Measurements from ENCODE around the gene NDUFA3. TPM values are rescaled to one million over a fixed set of nuclear protein-coding genes. Genes with fewer than 3 reads are reported as not detected.

Gene NDUFA3
- total RNA-seq, 1 donor from 2014 or later = 7.8 TPM

DNA sequence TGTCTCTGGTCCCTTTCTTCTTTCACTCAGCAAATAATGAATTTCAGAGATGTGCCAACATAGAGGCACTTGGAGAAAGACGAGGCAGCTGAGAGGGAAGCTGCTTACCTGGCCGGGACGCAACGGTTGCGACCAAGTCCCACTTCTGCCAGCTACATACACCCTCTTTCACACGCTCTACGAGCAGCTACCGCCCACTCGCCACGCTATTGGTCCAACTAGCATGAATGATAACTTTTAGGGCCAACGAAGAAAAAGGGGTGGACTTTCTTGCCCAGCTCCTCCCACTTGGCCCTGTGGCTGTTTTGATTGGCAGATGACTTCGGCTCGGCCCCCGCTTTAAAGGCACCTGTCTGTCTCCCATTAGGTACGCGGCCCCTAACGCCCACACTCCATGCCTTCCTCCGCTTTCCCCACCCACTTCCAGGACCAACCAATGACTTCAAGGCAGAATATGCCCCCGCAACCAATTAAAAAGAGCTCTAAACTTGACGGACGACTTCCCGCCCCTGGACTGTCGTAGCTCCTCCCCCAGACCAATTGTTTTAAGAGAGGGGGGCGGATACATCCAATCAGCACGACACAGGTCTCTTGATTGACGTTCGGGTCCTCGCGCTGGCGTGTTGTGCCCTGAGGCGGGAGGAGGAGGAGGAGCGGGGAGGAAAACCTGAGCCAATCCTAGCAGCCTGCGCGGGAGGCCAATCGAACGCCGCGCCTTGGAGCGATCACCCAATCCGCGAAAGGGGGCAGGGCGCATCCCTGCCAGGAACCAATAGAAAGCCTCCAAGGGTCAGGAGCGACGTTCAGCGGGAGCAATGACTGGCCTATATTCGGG, 34.4 kb downstream of the NDUFA3 start:
- peak overlapping the region; percentile 78 to 93 (median 88) for H3K4me3 ChIP-seq (ENCODE audit: low read length in 3 of 3)
- peaks cover 33 to 40% (median 38%) of the 10 kb centered on the region in 3 donors for H3K4me1 ChIP-seq (ENCODE audit: control insufficient read depth in 3 of 3, insufficient read depth in 3 of 3, low read length in 3 of 3)
- H3K36me3 ChIP-seq (ENCODE audit: control insufficient read depth in 3 of 3, insufficient read depth in 3 of 3, low read length in 3 of 3) = peaks cover 4 to 18% (median 7%) of the 10 kb centered on the region in 3 donors
- H3K9ac ChIP-seq (ENCODE audit: low read depth in 1 of 3, low read length in 3 of 3) = peak overlapping the region; percentile 54 to 92 (median 62)
- peak overlapping the region; percentile 95 for H3K27ac ChIP-seq (ENCODE audit: low read depth, low read length)
- H3K9me3 ChIP-seq (ENCODE audit: control insufficient read depth in 3 of 3, low read length in 3 of 3) = no peaks in the 10 kb centered on the region
- no peaks in the 10 kb centered on the region for H3K27me3 ChIP-seq (ENCODE audit: control insufficient read depth in 3 of 3, insufficient read depth in 3 of 3, low read length in 3 of 3)

DNA sequence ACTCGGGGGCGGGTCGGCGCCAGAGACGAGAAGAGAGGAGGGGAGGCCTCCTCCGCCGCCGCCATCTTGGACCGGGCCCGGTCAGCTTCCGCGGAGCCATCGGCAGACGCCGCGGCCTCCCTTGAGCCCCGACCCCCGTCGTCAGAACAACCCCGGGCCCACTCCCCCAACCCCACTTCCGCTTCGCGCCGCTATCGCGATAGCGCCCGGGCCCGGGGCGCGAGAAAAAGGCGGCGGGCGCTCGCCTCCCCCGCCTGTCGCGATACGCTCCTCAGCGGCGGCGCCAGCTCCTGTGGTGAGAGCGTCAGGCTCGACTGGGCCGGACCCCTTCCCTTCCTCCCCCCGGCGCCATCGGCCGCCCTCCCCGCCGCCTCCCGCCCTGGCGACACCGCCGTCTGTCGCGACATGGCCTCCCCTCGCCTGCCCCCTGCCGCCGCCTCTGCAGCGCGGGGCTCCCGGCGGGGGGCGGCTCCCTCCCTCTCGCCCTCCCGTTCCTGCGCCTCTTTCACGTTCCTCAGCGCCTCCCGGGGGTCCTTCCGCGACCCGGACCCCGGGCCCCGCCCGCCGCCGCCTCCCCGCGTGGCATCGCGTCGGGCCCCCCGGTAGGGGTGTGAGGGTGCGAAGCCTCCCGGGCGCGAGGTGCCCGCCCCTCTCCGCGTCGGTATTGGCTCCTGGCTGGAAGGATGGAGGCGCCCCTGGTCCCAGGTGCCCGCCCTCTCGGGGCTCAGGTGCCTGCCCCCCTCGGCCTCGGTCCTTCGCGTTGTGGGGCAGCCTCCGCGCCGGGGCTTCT, 35.2 kb downstream of the NDUFA3 start, which contains the start of gene CNOT3:
Gene CNOT3, plus strand, starts transcription at position 64 of the 790 bp plus-strand sequence. CDS start 5,217 bp downstream, outside the sequence.
- H3K36me3 ChIP-seq (ENCODE audit: control insufficient read depth in 3 of 3, insufficient read depth in 3 of 3, low read length in 3 of 3) = peaks cover 8 to 23% (median 14%) of the 10 kb centered on the region in 3 donors
- H3K4me1 ChIP-seq (ENCODE audit: control insufficient read depth in 3 of 3, insufficient read depth in 3 of 3, low read length in 3 of 3) = peaks cover 33 to 40% (median 38%) of the 10 kb centered on the region in 3 donors
- peak within 1 kb of the TSS; percentile 95 for H3K27ac ChIP-seq (ENCODE audit: low read depth, low read length)
- H3K9me3 ChIP-seq (ENCODE audit: control insufficient read depth in 3 of 3, low read length in 3 of 3) = no peaks in the 10 kb centered on the region
- peak within 1 kb of the TSS; percentile 78 to 93 (median 88) for H3K4me3 ChIP-seq (ENCODE audit: low read length in 3 of 3)
- no peaks in the 10 kb centered on the region for H3K27me3 ChIP-seq (ENCODE audit: control insufficient read depth in 3 of 3, insufficient read depth in 3 of 3, low read length in 3 of 3)
- H3K9ac ChIP-seq (ENCODE audit: low read depth in 1 of 3, low read length in 3 of 3) = peak within 1 kb of the TSS; percentile 76 to 93 (median 92)

DNA sequence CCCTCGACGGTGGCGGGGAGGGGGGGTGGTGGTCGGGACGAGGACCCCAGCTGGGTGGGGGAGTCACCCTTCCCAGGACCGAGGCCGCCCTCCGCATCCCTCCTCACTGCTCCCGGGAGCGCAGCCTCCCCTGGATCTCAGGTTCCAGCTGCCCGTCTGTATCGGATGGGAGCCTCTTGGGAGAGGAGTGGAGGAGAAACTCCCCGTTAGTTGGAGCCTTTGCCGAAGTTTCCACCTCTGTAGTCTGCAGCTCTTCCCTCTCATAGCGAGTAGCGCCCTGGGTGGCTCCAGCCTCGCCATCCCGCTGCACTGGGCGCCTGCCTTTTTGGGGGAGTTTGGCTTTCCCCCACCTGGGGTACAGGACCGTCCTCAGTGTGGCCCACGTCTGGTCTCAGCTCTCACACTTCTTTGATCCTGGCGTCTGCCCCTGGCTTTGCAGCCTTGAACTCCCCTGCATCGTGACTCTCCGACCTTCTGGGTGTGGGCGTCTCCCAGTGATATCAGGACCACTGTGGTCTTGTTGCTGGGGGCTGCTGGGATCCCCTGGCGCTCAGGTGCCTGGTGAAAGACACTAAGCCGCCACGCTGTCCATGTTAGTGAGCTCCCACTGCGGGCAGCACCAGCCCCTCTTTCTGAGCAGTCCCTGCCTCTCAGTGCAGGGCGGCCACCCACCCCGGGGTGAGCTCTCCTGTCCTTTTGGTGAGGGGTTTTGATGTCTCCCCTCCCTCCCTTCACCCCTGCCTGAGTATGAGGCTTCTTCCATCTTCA, 36.0 kb downstream of the NDUFA3 start:
- no peaks in the 10 kb centered on the region for H3K27me3 ChIP-seq (ENCODE audit: control insufficient read depth in 3 of 3, insufficient read depth in 3 of 3, low read length in 3 of 3)
- H3K9me3 ChIP-seq (ENCODE audit: control insufficient read depth in 3 of 3, low read length in 3 of 3) = no peaks in the 10 kb centered on the region
- H3K4me3 ChIP-seq (ENCODE audit: low read length in 3 of 3) = peak overlapping the region; percentile 69 to 75 (median 75)
- H3K4me1 ChIP-seq (ENCODE audit: control insufficient read depth in 3 of 3, insufficient read depth in 3 of 3, low read length in 3 of 3) = peaks cover 33 to 40% (median 38%) of the 10 kb centered on the region in 3 donors
- H3K9ac ChIP-seq (ENCODE audit: low read depth in 1 of 3, low read length in 3 of 3) = peak overlapping the region; percentile 27 to 93 (median 92)
- H3K27ac ChIP-seq (ENCODE audit: low read depth, low read length) = peak overlapping the region; percentile 23
- H3K36me3 ChIP-seq (ENCODE audit: control insufficient read depth in 3 of 3, insufficient read depth in 3 of 3, low read length in 3 of 3) = peaks cover 15 to 28% (median 21%) of the 10 kb centered on the region in 3 donors

DNA sequence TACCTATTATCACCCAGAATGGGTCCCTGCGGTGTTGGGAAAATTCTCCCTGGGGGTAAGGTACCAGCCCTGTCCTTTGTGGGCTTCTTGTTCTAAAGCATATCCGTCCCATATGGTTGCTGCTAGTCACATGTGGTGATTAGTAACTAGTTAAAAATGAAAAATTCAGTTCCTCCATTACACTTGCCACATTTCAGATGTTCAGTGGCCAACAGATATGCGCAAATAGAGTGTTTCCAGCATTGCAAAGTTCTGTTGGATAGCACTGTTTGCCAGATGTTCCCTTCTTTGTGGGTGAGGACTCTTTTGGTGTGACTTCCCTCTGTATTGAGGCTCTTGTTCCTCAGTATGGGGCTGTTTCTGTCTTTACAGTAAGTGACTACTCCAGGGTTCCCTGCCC, 38.7 kb downstream of the NDUFA3 start:
- peak overlapping the region in 1 of 3 donors; percentile 7 for H3K9ac ChIP-seq (ENCODE audit: low read depth in 1 of 3, low read length in 3 of 3)
- H3K27me3 ChIP-seq (ENCODE audit: control insufficient read depth in 3 of 3, insufficient read depth in 3 of 3, low read length in 3 of 3) = no peaks in the 10 kb centered on the region
- H3K9me3 ChIP-seq (ENCODE audit: control insufficient read depth in 3 of 3, low read length in 3 of 3) = no peaks in the 10 kb centered on the region
- H3K4me3 ChIP-seq (ENCODE audit: low read length in 3 of 3) = no peak overlapping the region
- peaks cover 27 to 33% (median 31%) of the 10 kb centered on the region in 3 donors for H3K4me1 ChIP-seq (ENCODE audit: control insufficient read depth in 3 of 3, insufficient read depth in 3 of 3, low read length in 3 of 3)
- no peak overlapping the region for H3K27ac ChIP-seq (ENCODE audit: low read depth, low read length)
- H3K36me3 ChIP-seq (ENCODE audit: control insufficient read depth in 3 of 3, insufficient read depth in 3 of 3, low read length in 3 of 3) = peaks cover 42 to 55% (median 46%) of the 10 kb centered on the region in 3 donors

DNA sequence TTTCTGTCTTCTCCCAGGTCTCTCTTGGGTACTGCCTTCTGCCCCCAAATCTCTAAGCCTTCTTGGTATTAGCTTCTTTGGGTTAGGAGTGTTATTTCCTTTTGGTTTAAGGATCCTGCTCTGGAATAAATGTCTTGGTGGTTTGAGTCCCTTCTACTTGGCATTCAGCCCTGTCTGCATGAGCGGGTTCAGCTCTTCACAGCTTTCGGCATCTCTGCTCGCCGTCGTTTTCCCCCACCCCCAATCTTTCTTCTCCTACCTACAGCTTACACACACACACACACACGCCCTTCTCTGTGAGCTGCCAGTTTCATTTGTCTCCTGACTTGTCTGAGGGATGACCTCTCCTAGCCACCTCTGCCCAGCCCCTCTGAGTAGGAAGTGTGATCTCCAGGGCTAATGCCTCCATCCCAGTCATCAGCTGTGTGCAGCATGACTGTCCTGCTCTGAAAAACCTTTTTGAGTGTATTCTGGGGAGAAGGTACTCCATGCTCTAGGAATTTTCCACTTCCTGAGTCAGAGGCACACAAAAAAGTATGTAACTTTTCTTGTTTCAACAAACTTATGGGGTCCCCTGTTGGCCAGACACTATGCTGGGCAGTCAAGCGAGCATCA, 39.6 kb downstream of the NDUFA3 start:
- no peak overlapping the region for H3K9ac ChIP-seq (ENCODE audit: low read depth in 1 of 3, low read length in 3 of 3)
- H3K36me3 ChIP-seq (ENCODE audit: control insufficient read depth in 3 of 3, insufficient read depth in 3 of 3, low read length in 3 of 3) = peaks cover 51 to 64% (median 56%) of the 10 kb centered on the region in 3 donors

DNA sequence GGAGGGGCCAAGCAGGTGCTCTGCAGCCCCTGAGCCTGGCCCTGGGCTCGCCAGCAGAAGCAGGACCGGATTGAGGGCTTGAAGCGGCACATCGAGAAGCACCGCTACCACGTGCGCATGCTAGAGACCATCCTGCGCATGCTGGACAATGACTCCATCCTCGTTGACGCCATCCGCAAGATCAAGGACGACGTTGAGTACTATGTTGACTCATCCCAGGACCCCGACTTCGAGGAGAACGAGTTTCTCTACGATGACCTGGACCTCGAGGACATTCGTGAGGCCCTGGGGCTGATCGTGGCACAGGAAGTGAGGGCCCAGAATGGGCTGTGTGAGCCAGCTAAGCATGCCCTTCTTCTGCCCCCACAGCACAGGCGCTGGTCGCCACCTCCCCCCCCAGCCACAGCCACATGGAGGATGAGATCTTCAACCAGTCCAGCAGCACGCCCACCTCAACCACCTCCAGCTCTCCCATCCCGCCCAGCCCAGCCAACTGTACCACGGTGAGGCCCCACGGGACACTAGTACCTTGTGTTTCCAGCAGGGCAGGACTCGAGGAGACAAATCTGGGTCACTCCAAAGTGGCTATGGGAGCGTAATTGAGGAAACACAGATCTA, 43.0 kb downstream of the NDUFA3 start:
- Histone ChIP-seq H3K36me3 (ENCODE audit: control insufficient read depth in 3 of 3, insufficient read depth in 3 of 3, low read length in 3 of 3) (peaks cover 76 to 83% (median 80%) of the 10 kb centered on the region in 3 donors), H3K4me3 (ENCODE audit: low read length in 3 of 3) (no peak overlapping the region)

More for the DNA sequence above, 39.6 kb downstream of the NDUFA3 start:
- Histone ChIP-seq H3K27ac (ENCODE audit: low read depth, low read length) (no peak overlapping the region), H3K27me3 (ENCODE audit: control insufficient read depth in 3 of 3, insufficient read depth in 3 of 3, low read length in 3 of 3) (no peaks in the 10 kb centered on the region), H3K4me3 (ENCODE audit: low read length in 3 of 3) (no peak overlapping the region), H3K4me1 (ENCODE audit: control insufficient read depth in 3 of 3, insufficient read depth in 3 of 3, low read length in 3 of 3) (peaks cover 22 to 28% (median 26%) of the 10 kb centered on the region in 3 donors), H3K9me3 (ENCODE audit: control insufficient read depth in 3 of 3, low read length in 3 of 3) (no peaks in the 10 kb centered on the region)

DNA sequence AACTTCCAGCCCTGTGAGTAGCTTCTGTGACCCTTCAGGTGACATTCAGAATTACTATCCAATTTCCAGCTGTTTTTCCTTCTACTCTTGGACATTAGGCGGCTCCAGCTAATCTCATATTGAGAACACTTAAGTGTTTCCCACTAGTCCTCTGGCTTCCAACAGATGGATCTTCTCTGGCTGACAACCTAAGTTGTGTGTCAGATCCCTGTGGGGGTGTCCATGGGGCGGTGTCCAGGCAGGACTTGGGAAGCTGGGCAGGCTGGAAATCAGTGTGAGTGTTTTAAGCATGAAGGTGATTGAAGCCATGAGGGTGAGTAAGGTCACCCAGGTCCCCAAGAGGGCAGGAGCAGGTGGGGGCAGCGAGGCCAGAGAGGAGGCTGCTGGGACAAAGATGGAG, 45.0 kb downstream of the NDUFA3 start:
- Histone ChIP-seq H3K4me3 (ENCODE audit: low read length in 3 of 3) (no peak overlapping the region), H3K9ac (ENCODE audit: low read depth in 1 of 3, low read length in 3 of 3) (no peak overlapping the region), H3K27me3 (ENCODE audit: control insufficient read depth in 3 of 3, insufficient read depth in 3 of 3, low read length in 3 of 3) (no peaks in the 10 kb centered on the region), H3K4me1 (ENCODE audit: control insufficient read depth in 3 of 3, insufficient read depth in 3 of 3, low read length in 3 of 3) (no peaks in the 10 kb centered on the region), H3K36me3 (ENCODE audit: control insufficient read depth in 3 of 3, insufficient read depth in 3 of 3, low read length in 3 of 3) (peaks cover 91% of the 10 kb centered on the region in 3 donors), H3K9me3 (ENCODE audit: control insufficient read depth in 3 of 3, low read length in 3 of 3) (no peaks in the 10 kb centered on the region), H3K27ac (ENCODE audit: low read depth, low read length) (no peak overlapping the region)

More for the DNA sequence above, 43.0 kb downstream of the NDUFA3 start:
- Histone ChIP-seq H3K27me3 (ENCODE audit: control insufficient read depth in 3 of 3, insufficient read depth in 3 of 3, low read length in 3 of 3) (no peaks in the 10 kb centered on the region), H3K4me1 (ENCODE audit: control insufficient read depth in 3 of 3, insufficient read depth in 3 of 3, low read length in 3 of 3) (peaks cover 3 to 5% (median 4%) of the 10 kb centered on the region in 3 donors), H3K27ac (ENCODE audit: low read depth, low read length) (no peak overlapping the region), H3K9ac (ENCODE audit: low read depth in 1 of 3, low read length in 3 of 3) (no peak overlapping the region), H3K9me3 (ENCODE audit: control insufficient read depth in 3 of 3, low read length in 3 of 3) (no peaks in the 10 kb centered on the region)

DNA sequence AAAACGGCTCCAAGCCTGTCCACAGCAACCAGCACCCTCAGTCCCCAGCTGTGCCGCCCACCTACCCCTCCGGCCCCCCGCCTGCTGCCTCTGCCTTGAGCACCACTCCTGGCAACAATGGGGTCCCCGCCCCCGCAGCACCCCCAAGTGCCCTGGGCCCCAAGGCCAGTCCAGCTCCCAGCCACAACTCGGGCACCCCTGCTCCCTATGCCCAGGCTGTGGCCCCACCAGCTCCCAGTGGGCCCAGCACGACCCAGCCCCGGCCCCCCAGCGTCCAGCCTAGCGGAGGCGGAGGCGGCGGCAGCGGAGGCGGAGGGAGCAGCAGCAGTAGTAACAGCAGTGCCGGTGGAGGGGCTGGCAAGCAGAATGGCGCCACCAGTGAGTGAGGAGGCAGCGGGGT, 45.5 kb downstream of the NDUFA3 start:
- Histone ChIP-seq H3K9me3 (ENCODE audit: control insufficient read depth in 3 of 3, low read length in 3 of 3) (no peaks in the 10 kb centered on the region), H3K9ac (ENCODE audit: low read depth in 1 of 3, low read length in 3 of 3) (no peak overlapping the region), H3K27me3 (ENCODE audit: control insufficient read depth in 3 of 3, insufficient read depth in 3 of 3, low read length in 3 of 3) (no peaks in the 10 kb centered on the region), H3K27ac (ENCODE audit: low read depth, low read length) (no peak overlapping the region), H3K4me3 (ENCODE audit: low read length in 3 of 3) (no peak overlapping the region), H3K4me1 (ENCODE audit: control insufficient read depth in 3 of 3, insufficient read depth in 3 of 3, low read length in 3 of 3) (no peaks in the 10 kb centered on the region), H3K36me3 (ENCODE audit: control insufficient read depth in 3 of 3, insufficient read depth in 3 of 3, low read length in 3 of 3) (peaks cover 88 to 89% (median 88%) of the 10 kb centered on the region in 3 donors)

Measured in skeletal muscle tissue (tissue), 4 donors.